Endodermal cell (in vitro differentiated cells): ENCODE measurements around the gene RBM38. TPM values are rescaled to one million over a fixed set of nuclear protein-coding genes. Genes with fewer than 3 reads are reported as not detected.

Source experiments
- DNase-seq: peaks from one replicate; pipeline ENCODE4 v3.0.0-alpha.2; 2017
- H3K27ac ChIP-seq: 2 replicates; pipeline ENCODE4 v1.5.1; 2013; ENCODE audit warnings: mild to moderate bottlenecking, low read depth, low read length, moderate library complexity
- H3K27me3 ChIP-seq: 2 replicates; pipeline ENCODE4 v1.6.1; 2013; ENCODE audit warnings: mild to moderate bottlenecking, low read length, moderate library complexity; ENCODE audit not compliant: insufficient read depth, control insufficient read depth, poor library complexity, severe bottlenecking
- H3K36me3 ChIP-seq: 2 replicates; pipeline ENCODE4 v1.7.0; 2013; ENCODE audit warnings: mild to moderate bottlenecking, low read length, moderate library complexity; ENCODE audit not compliant: control insufficient read depth, insufficient read depth
- H3K4me1 ChIP-seq: one replicate; pipeline ENCODE4 v1.7.0; 2013; ENCODE audit warnings: low read length; ENCODE audit not compliant: control insufficient read depth, insufficient read depth
- H3K4me3 ChIP-seq: 2 replicates; pipeline ENCODE4 v1.5.1; 2013; ENCODE audit warnings: mild to moderate bottlenecking, low read length, moderate library complexity
- H3K9ac ChIP-seq: 2 replicates; pipeline ENCODE4 v1.6.1; 2013; ENCODE audit warnings: mild to moderate bottlenecking, low read length, moderate library complexity; ENCODE audit not compliant: poor library complexity, severe bottlenecking; ENCODE audit errors: extremely low read depth
- H3K9me3 ChIP-seq: 2 replicates; pipeline ENCODE4 v1.6.1; 2013; ENCODE audit warnings: mild to moderate bottlenecking, low read length, moderate library complexity; ENCODE audit not compliant: control insufficient read depth
- H3K27ac Mint-ChIP-seq: 2 replicates; pipeline ENCODE4 v1.8.0; 2020; ENCODE audit warnings: mixed read lengths
- H3K27me3 Mint-ChIP-seq: 2 replicates; pipeline ENCODE4 v1.8.0; 2021; ENCODE audit warnings: mild to moderate bottlenecking, mixed read lengths; ENCODE audit not compliant: insufficient read depth
- H3K36me3 Mint-ChIP-seq: 2 replicates; pipeline ENCODE4 v1.8.0; 2020; ENCODE audit warnings: low read depth, mixed read lengths
- H3K4me1 Mint-ChIP-seq: 2 replicates; pipeline ENCODE4 v1.8.0; 2020; ENCODE audit warnings: mixed read lengths
- H3K4me3 Mint-ChIP-seq: 2 replicates; pipeline ENCODE4 v1.8.0; 2020; ENCODE audit warnings: mild to moderate bottlenecking, moderate library complexity, mixed read lengths
- H3K9me3 Mint-ChIP-seq: 2 replicates; pipeline ENCODE4 v1.8.0; 2020; ENCODE audit warnings: mild to moderate bottlenecking, mixed read lengths
- WGBS, 2 experiments: methylation state at CpG; one replicate each; pipeline versions ENCODE4 v1.1.5 to v1.1.7; 2013; ENCODE audit warnings: missing lambda C conversion rate in 2 of 2, mixed read lengths in 1 of 2; ENCODE audit not compliant: insufficient coverage in 1 of 2, insufficient read length in 1 of 2; 5-methylcytosine and 5-hydroxymethylcytosine counted together
- total RNA-seq, 2 donors: library from RNA; stranded (reverse); fragmentation: NEBNext Ultra II Directional in 1 of 2; extraction: Animal tissue kit (Norgen Biotek cat#: 25700) in 1 of 2; gene quantifications; 2 replicates in 1 of 2; 3 replicates in 1 of 2; pipeline ENCODE4 v1.2.1, GENCODE V29; 2021
- TF ChIP-seq, protein P1 (sequence below): fragments of 200-600 bp; sonication (generic); conservative IDR thresholded peaks from 2 replicates; pipeline ENCODE4 v1.5.0; 2021; ENCODE audit warnings: antibody characterized with exemption, mild to moderate bottlenecking

Gene RBM38
- total RNA-seq, 2 donors from 2014 or later, result 29.0 to 30.2 TPM

DNA sequence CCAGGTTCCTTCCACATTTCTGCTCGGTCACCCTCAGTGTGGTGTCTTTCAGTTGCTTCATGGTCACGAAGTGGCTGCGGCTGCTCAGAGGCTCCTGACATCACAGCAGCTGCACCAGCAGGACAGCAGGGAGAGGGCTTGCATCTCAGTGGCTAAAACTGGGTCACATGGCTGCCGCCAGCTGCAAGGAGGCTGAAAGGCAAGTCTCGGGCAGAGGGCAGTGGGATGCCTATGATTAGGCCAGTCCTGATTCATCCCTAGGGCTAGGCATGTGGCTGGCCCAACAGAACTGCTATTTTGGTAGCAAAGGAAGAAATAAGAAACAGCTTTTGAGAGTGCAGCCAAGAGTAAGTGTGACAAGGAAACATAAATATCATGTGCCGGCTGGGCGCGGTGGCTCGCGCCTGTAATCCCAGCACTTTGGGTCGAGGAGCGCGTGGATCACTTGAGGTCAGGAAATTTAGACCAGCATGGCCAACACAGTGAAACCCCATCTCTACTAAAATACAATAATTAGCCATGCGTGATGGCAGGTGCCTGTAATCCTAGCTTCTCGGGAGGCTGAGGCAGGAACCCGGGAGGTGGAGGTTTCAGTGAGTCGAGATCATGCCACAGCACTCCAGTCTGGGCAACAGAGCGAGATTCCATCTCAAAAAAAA is 46.6 kb downstream of the RBM38 start:
- TF ChIP-seq, protein P1, sequence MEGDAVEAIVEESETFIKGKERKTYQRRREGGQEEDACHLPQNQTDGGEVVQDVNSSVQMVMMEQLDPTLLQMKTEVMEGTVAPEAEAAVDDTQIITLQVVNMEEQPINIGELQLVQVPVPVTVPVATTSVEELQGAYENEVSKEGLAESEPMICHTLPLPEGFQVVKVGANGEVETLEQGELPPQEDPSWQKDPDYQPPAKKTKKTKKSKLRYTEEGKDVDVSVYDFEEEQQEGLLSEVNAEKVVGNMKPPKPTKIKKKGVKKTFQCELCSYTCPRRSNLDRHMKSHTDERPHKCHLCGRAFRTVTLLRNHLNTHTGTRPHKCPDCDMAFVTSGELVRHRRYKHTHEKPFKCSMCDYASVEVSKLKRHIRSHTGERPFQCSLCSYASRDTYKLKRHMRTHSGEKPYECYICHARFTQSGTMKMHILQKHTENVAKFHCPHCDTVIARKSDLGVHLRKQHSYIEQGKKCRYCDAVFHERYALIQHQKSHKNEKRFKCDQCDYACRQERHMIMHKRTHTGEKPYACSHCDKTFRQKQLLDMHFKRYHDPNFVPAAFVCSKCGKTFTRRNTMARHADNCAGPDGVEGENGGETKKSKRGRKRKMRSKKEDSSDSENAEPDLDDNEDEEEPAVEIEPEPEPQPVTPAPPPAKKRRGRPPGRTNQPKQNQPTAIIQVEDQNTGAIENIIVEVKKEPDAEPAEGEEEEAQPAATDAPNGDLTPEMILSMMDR, result no peak
- Mint-ChIP-seq H3K27me3 (peaks cover 2% of the 10 kb centered on the region), H3K4me1 (peaks cover 5% of the 10 kb centered on the region), H3K27ac (no peak overlapping the region), H3K36me3 (no peaks in the 10 kb centered on the region), H3K9me3 (peaks cover 4% of the 10 kb centered on the region), H3K4me3 (no peak overlapping the region)
- no peaks in the 10 kb centered on the region for H3K4me1 ChIP-seq
- H3K4me3 ChIP-seq, result no peak overlapping the region
- WGBS, 2 experiments, result 85 to 91% methylated on average over 14 to 18 of the region's 18 CpGs
- H3K27me3 ChIP-seq, result no peaks in the 10 kb centered on the region
- no peaks in the 10 kb centered on the region for H3K9me3 ChIP-seq
- no peak overlapping the region for H3K9ac ChIP-seq
- H3K36me3 ChIP-seq, result no peaks in the 10 kb centered on the region
- no peak for DNase-seq
- H3K27ac ChIP-seq, result no peak overlapping the region

DNA sequence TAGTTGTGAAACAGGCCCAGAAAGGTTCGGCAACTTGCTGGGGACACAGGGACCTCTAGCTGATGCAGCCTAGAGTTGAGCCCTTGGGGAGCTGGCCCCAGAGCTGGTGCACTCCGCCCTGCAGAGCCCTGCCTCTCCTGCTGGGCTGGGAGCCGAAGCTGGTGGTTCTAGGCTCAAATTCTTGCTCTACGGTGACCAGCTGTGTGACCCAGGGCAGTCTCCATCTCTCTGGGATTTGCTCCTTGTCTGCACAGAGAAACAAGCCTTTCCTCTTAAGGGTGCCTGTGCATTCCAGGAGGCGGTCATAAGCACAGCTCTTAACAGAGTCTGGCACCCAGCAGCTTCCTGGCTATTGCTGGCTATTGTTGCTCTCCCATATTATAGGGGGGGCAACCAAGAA is 47.4 kb downstream of the RBM38 start:
- Histone ChIP-seq H3K4me3 (no peak overlapping the region), H3K4me1 (no peaks in the 10 kb centered on the region), H3K9ac (no peak overlapping the region), H3K36me3 (no peaks in the 10 kb centered on the region), H3K9me3 (no peaks in the 10 kb centered on the region), H3K27me3 (no peaks in the 10 kb centered on the region), H3K27ac (no peak overlapping the region)
- Mint-ChIP-seq H3K27ac (no peak overlapping the region), H3K9me3 (peaks cover 4% of the 10 kb centered on the region), H3K27me3 (peaks cover 2% of the 10 kb centered on the region), H3K36me3 (no peaks in the 10 kb centered on the region), H3K4me1 (peaks cover 5% of the 10 kb centered on the region), H3K4me3 (no peak overlapping the region)
- TF ChIP-seq, protein P1, result no peak
- WGBS, 2 experiments, result 85 to 94% methylated on average over 4 to 5 of the region's 5 CpGs
- DNase-seq, result no peak

DNA sequence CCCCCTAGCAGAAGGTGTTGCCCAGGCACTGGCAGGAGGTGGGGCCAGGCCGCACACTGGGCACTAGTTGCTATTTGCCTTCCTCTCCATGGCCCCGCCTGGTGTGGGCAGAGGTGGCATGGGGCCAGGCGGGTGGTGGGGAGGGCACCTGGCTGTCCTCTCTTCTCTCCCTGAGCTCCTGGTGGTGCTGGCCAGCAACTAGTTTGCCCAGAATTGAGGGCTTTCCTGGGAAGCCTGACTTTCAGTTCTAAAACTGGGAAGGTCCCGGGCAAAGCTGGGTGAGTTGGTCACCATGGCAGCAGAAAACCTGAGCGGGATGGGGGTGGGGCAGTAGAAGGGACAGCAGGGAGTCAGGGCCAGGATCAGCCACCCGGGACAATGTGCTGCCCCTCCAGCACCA is 48.2 kb downstream of the RBM38 start:
- H3K36me3 ChIP-seq, result no peaks in the 10 kb centered on the region
- Mint-ChIP-seq H3K36me3 (no peaks in the 10 kb centered on the region), H3K9me3 (peaks cover 4% of the 10 kb centered on the region), H3K27ac (no peak overlapping the region), H3K4me1 (peaks cover 5% of the 10 kb centered on the region), H3K4me3 (no peak overlapping the region), H3K27me3 (peaks cover 1% of the 10 kb centered on the region)
- 61 to 74% methylated on average over 2 to 6 of the region's 6 CpGs for WGBS, 2 experiments
- H3K27me3 ChIP-seq, result no peaks in the 10 kb centered on the region
- TF ChIP-seq, protein P1, result no peak
- H3K9ac ChIP-seq, result no peak overlapping the region
- DNase-seq, result no peak
- H3K4me1 ChIP-seq, result no peaks in the 10 kb centered on the region
- no peaks in the 10 kb centered on the region for H3K9me3 ChIP-seq
- H3K4me3 ChIP-seq, result no peak overlapping the region
- no peak overlapping the region for H3K27ac ChIP-seq
